HepG2 (cell line): ENCODE measurements around the gene UBAP2. TPM values are rescaled to one million over a fixed set of nuclear protein-coding genes. Genes with fewer than 3 reads are reported as not detected.
A peak's percentile ranks its signal among the peaks of the same experiment; 100 is the strongest.

Experiments used
- CEBPG ChIP-seq: IDR thresholded peaks from 2 replicates; pipeline ENCODE4 v1.6.1; 2016
- ETV6 ChIP-seq: sonication (generic); formaldehyde crosslinking; conservative IDR thresholded peaks from 2 replicates; pipeline ENCODE4 v1.4.0; 2020; ENCODE audit warnings: missing genetic modification reagents
- IKZF1 ChIP-seq: fragments of 450-650 bp; IDR thresholded peaks from 2 replicates; pipeline ENCODE4 v1.7.1; 2016
- KDM5A ChIP-seq: fragments of 200-600 bp; sonication (generic); IDR thresholded peaks from 2 replicates; pipeline ENCODE4 v1.7.0; 2018; ENCODE audit warnings: antibody characterized with exemption, mild to moderate bottlenecking, low read length, borderline replicate concordance
- TEAD2 ChIP-seq: sonication (generic); formaldehyde crosslinking; IDR thresholded peaks from 2 replicates; pipeline ENCODE4 v1.9.0; 2021; ENCODE audit warnings: missing genetic modification reagents
- THAP11 ChIP-seq: IDR thresholded peaks from 2 replicates; pipeline ENCODE4 v1.6.1; 2016; ENCODE audit warnings: missing biosample characterization, missing genetic modification reagents
- YY1 ChIP-seq: IDR thresholded peaks from 2 replicates; pipeline ENCODE4 v1.6.1; 2011; ENCODE audit warnings: low read length, low read depth, moderate library complexity, mild to moderate bottlenecking; ENCODE audit not compliant: insufficient read depth, insufficient replicate concordance
- ZC3H13 ChIP-seq: sonication (generic); formaldehyde crosslinking; IDR thresholded peaks from 2 replicates; pipeline ENCODE4 v1.8.1; 2023; ENCODE audit warnings: mild to moderate bottlenecking, missing genetic modification reagents, moderate library complexity
- ZC3H4 ChIP-seq: sonication (generic); formaldehyde crosslinking; IDR thresholded peaks from 2 replicates; pipeline ENCODE4 v1.4.0; 2020; ENCODE audit warnings: missing genetic modification reagents, borderline replicate concordance
- ZFP36 ChIP-seq: fragments of 150-350 bp; IDR thresholded peaks from 2 replicates; pipeline ENCODE4 v1.6.1; 2018; ENCODE audit warnings: borderline replicate concordance, low read length, low read depth; ENCODE audit not compliant: partially characterized antibody
- ZFYVE20 ChIP-seq: sonication (generic); formaldehyde crosslinking; IDR thresholded peaks from 2 replicates; pipeline ENCODE4 v1.8.0; 2023; ENCODE audit warnings: low read depth, mild to moderate bottlenecking, moderate library complexity, missing genetic modification reagents, borderline replicate concordance
- ZMYM3 ChIP-seq: sonication (generic); formaldehyde crosslinking; IDR thresholded peaks from 2 replicates; pipeline ENCODE4 v1.5.1; 2020; ENCODE audit warnings: mild to moderate bottlenecking, missing genetic modification reagents
- ZNF101 ChIP-seq: sonication (generic); formaldehyde crosslinking; IDR thresholded peaks from 2 replicates; pipeline ENCODE4 v1.4.0; 2020; ENCODE audit warnings: mild to moderate bottlenecking, low read depth, missing genetic modification reagents, borderline replicate concordance
- ZNF136 ChIP-seq: sonication (generic); formaldehyde crosslinking; IDR thresholded peaks from 2 replicates; pipeline ENCODE4 v1.8.1; 2022; ENCODE audit warnings: low read depth, mild to moderate bottlenecking, moderate library complexity, missing genetic modification reagents
- ZNF234 ChIP-seq: sonication (generic); formaldehyde crosslinking; conservative IDR thresholded peaks from 2 replicates; pipeline ENCODE4 v1.5.1; 2020; ENCODE audit warnings: mild to moderate bottlenecking, missing genetic modification reagents
- ZNF235 ChIP-seq: sonication (generic); formaldehyde crosslinking; IDR thresholded peaks from 2 replicates; pipeline ENCODE4 v1.8.1; 2023; ENCODE audit warnings: mild to moderate bottlenecking, missing genetic modification reagents, borderline replicate concordance
- ZNF556 ChIP-seq: sonication (generic); formaldehyde crosslinking; IDR thresholded peaks from 2 replicates; pipeline ENCODE4 v1.4.0; 2020; ENCODE audit warnings: mild to moderate bottlenecking, missing genetic modification reagents, borderline replicate concordance
- ZNF605 ChIP-seq: sonication (generic); formaldehyde crosslinking; IDR thresholded peaks from 2 replicates; pipeline ENCODE4 v1.8.0; 2022; ENCODE audit warnings: mild to moderate bottlenecking, missing genetic modification reagents
- ZNF75D ChIP-seq: sonication (generic); formaldehyde crosslinking; IDR thresholded peaks from 2 replicates; pipeline ENCODE4 v1.8.1; 2023; ENCODE audit warnings: missing genetic modification reagents, mild to moderate bottlenecking, borderline replicate concordance
- ZNF766 ChIP-seq: sonication (generic); formaldehyde crosslinking; IDR thresholded peaks from 2 replicates; pipeline ENCODE4 v1.5.0; 2020; ENCODE audit warnings: missing genetic modification reagents, borderline replicate concordance
- polyA plus RNA-seq, 8 experiments: library from polyadenylated mRNA; depleted of rRNA in 3 of 8; stranded (reverse) in 7 of 8; unstranded in 1 of 8; fragments of >200 nt; fragmentation: Illumina TruSeq in 4 of 8; extraction: Trizol in 4 of 8; gene quantifications; 2 replicates each; pipeline versions ENCODE4 v1.2.1 to v1.2.3, GENCODE V29; 2011 to 2016; ENCODE audit warnings: low read depth in 4 of 8, missing spikeins in 1 of 8, mixed read lengths in 1 of 8; ENCODE audit not compliant: insufficient read depth in 1 of 8
- total RNA-seq, 5 experiments: library from RNA; depleted of rRNA; stranded (reverse); fragments of >200 nt; fragmentation: Illumina TruSeq; extraction: Trizol; gene quantifications; 2 replicates each; pipeline ENCODE4 v1.2.3, GENCODE V29; 2016; ENCODE audit warnings: low read depth in 1 of 5
- TF ChIP-seq, protein P1 (sequence below): sonication (generic); formaldehyde crosslinking; conservative IDR thresholded peaks from 2 replicates; pipeline ENCODE4 v1.5.0; 2020; ENCODE audit warnings: missing genetic modification reagents
- TF ChIP-seq, protein P2 (sequence below): sonication (generic); formaldehyde crosslinking; IDR thresholded peaks from 2 replicates; pipeline ENCODE4 v1.5.1; 2020; ENCODE audit warnings: mild to moderate bottlenecking, moderate library complexity, missing genetic modification reagents

The UBAP2 gene
- total and polyA plus RNA-seq, 2 of the 13 experiments (the other 11 are each of a cell fraction or from before 2014, with no cell fraction given): 19.0 to 22.0 TPM

DNA sequence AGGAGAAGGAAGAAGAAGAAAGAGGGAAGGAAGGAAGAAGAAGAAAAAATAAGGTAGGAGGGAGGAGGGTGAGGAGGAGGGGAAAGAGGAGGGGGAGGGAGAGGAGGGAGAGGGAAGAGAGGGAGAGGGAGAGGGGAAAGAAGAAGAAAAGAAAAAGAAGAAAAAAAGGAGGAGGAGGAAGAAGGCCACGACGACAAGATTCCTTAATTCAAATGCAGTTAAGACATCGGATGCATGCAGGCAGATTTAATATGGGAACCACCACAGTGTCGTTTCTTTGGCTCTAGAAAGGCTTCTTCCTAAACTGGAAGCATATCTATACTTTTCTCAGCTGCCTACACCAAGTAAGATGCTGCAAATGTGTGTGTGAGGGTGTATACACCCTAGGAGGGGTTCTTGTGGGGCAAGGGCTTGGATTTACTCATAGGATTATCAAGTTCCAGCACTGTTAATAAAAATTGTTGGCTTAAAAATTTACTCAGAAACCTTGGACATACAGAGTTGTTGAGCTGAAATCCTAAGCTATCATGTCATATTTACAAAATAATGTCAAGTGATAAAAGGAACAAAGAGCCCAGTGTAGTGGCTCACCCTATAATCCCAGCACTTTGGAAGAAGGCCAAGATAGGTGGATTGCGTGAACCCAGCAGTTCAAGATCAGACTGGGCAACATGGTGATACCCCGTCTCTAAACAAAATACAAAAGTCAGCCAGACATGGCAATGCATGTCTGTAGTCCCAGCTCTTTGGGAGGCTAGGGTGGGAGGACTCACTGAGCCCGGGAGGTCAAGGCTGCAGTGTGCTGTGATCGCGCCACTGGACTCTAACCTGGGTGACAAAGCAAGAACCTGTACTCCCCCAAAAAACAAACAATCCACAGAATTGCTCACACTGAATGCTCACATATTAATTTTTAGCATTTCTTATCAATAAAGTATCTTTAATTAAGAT, 108.5 kb downstream of the UBAP2 start (continued):
- TF ChIP-seq IKZF1 (no peak), ZFP36 (no peak), CEBPG (CRISPR knock-in tag) (peak; percentile 85), ZC3H4 (no peak), ZNF101 (CRISPR knock-in tag) (no peak), YY1 (peak; percentile 34), KDM5A (no peak), ZMYM3 (CRISPR knock-in tag) (peak; percentile 89), ZNF234 (CRISPR knock-in tag) (no peak), ZNF766 (no peak), ZNF136 (CRISPR knock-in tag) (no peak), ZNF556 (CRISPR knock-in tag) (no peak), ZFYVE20 (no peak), ETV6 (CRISPR knock-in tag) (no peak), ZNF235 (no peak), ZC3H13 (CRISPR knock-in tag) (no peak), ZNF75D (no peak), TEAD2 (CRISPR knock-in tag) (no peak), ZNF605 (CRISPR knock-in tag) (0 out of 2 replicates have a peak, but pooled peaks have one; percentile 44), THAP11 (peak; percentile 66)
- TF ChIP-seq, protein P1, sequence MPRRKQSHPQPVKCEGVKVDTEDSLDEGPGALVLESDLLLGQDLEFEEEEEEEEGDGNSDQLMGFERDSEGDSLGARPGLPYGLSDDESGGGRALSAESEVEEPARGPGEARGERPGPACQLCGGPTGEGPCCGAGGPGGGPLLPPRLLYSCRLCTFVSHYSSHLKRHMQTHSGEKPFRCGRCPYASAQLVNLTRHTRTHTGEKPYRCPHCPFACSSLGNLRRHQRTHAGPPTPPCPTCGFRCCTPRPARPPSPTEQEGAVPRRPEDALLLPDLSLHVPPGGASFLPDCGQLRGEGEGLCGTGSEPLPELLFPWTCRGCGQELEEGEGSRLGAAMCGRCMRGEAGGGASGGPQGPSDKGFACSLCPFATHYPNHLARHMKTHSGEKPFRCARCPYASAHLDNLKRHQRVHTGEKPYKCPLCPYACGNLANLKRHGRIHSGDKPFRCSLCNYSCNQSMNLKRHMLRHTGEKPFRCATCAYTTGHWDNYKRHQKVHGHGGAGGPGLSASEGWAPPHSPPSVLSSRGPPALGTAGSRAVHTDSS: no peak
- TF ChIP-seq, protein P2, sequence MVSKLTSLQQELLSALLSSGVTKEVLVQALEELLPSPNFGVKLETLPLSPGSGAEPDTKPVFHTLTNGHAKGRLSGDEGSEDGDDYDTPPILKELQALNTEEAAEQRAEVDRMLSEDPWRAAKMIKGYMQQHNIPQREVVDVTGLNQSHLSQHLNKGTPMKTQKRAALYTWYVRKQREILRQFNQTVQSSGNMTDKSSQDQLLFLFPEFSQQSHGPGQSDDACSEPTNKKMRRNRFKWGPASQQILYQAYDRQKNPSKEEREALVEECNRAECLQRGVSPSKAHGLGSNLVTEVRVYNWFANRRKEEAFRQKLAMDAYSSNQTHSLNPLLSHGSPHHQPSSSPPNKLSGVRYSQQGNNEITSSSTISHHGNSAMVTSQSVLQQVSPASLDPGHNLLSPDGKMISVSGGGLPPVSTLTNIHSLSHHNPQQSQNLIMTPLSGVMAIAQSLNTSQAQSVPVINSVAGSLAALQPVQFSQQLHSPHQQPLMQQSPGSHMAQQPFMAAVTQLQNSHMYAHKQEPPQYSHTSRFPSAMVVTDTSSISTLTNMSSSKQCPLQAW (CRISPR knock-in tag): peak; percentile 80; the same call in 1 of the 2 replicates
